ENCODE measurements around the gene TEX44. TPM values are rescaled to one million over a fixed set of nuclear protein-coding genes. Genes with fewer than 3 reads are reported as not detected.
"Not testable (repeated sequence)": the region's sequence is repeated elsewhere in the genome, so short reads cannot be mapped to it uniquely, and the experiment has no call there.

TEX44 gene
- total RNA-seq, 4 donors from 2014 or later, result not detected

- 83% methylated on average over 5 of the region's 6 CpGs for WGBS
- Histone ChIP-seq H3K4me3 (no peak overlapping the region), H3K27me3 (no peaks in the 10 kb centered on the region), H3K4me1 (peaks cover 10% of the 10 kb centered on the region), H3K9me3 (no peaks in the 10 kb centered on the region), H3K27ac (no peak overlapping the region), H3K36me3 (no peaks in the 10 kb centered on the region)
- TF ChIP-seq POLR2AphosphoS5 (IDR thresholded peaks at IDR 0.05), result no peak
- DNase-seq (ENCODE audit: low spot score in 2 of 2), result no peak
These were observed 24.4 kb upstream of the TEX44 start for GRCh38 chr2:231568098-231568784.

GRCh38 chr2:231568785-231569435, 23.8 kb upstream of the TEX44 start:
- WGBS, result 83% methylated on average over 7 of the region's 7 CpGs
- H3K9me3 ChIP-seq, result no peaks in the 10 kb centered on the region
- TF ChIP-seq EP300 (IDR thresholded peaks at IDR 0.05) (no peak), CTCF (IDR thresholded peaks at IDR 0.05) (no peak), POLR2AphosphoS5 (IDR thresholded peaks at IDR 0.05) (no peak), POLR2A (IDR thresholded peaks at IDR 0.05) (no peak)
- H3K27ac ChIP-seq, result no peak overlapping the region
- no peak for DNase-seq (ENCODE audit: low spot score in 2 of 2)
- H3K36me3 ChIP-seq, result no peaks in the 10 kb centered on the region
- H3K27me3 ChIP-seq, result no peaks in the 10 kb centered on the region
- H3K4me1 ChIP-seq, result peaks cover 4% of the 10 kb centered on the region
- no peak overlapping the region for H3K4me3 ChIP-seq

- not testable (repeated sequence) for H3K27ac ChIP-seq; H3K27me3 ChIP-seq; DNase-seq (ENCODE audit: low spot score in 2 of 2); H3K4me3 ChIP-seq; H3K36me3 ChIP-seq; H3K4me1 ChIP-seq; H3K9me3 ChIP-seq
- TF ChIP-seq CTCF (IDR thresholded peaks at IDR 0.05), result peak in 1 of 2 donors; percentile 2
- 92% methylated on average over 5 of the region's 5 CpGs for WGBS
These were observed 21.7 kb upstream of the TEX44 start for GRCh38 chr2:231570915-231571314.

- no peak for TF ChIP-seq POLR2A (IDR thresholded peaks at IDR 0.05)
- WGBS, result 45% methylated on average over 4 of the region's 4 CpGs
- Histone ChIP-seq H3K36me3 (no peaks in the 10 kb centered on the region), H3K9me3 (no peaks in the 10 kb centered on the region), H3K4me1 (peaks cover 4% of the 10 kb centered on the region), H3K27me3 (no peaks in the 10 kb centered on the region), H3K4me3 (no peak overlapping the region), H3K27ac (no peak overlapping the region)
- no peak for DNase-seq (ENCODE audit: low spot score in 2 of 2)
These were observed 20.9 kb upstream of the TEX44 start for GRCh38 chr2:231571661-231572191.

GRCh38 chr2:231573096-231573495, 19.6 kb upstream of the TEX44 start:
- H3K36me3 ChIP-seq, result no peaks in the 10 kb centered on the region
- 85% methylated on average over 4 of the region's 4 CpGs for WGBS
- H3K27ac ChIP-seq, result no peak overlapping the region
- H3K4me1 ChIP-seq, result peaks cover 4% of the 10 kb centered on the region
- no peaks in the 10 kb centered on the region for H3K9me3 ChIP-seq
- H3K27me3 ChIP-seq, result no peaks in the 10 kb centered on the region
- TF ChIP-seq CTCF (IDR thresholded peaks at IDR 0.05) (no peak), POLR2A (IDR thresholded peaks at IDR 0.05) (no peak), EP300 (IDR thresholded peaks at IDR 0.05) (no peak), POLR2AphosphoS5 (IDR thresholded peaks at IDR 0.05) (no peak)
- no peak overlapping the region for H3K4me3 ChIP-seq
- no peak for DNase-seq (ENCODE audit: low spot score in 2 of 2)

- DNase-seq (ENCODE audit: low spot score in 2 of 2), result no peak
- WGBS, result 96% methylated on average over 7 of the region's 15 CpGs
- Histone ChIP-seq H3K4me3 (no peak overlapping the region), H3K4me1 (peaks cover 4% of the 10 kb centered on the region), H3K27me3 (no peaks in the 10 kb centered on the region), H3K9me3 (no peaks in the 10 kb centered on the region), H3K36me3 (no peaks in the 10 kb centered on the region), H3K27ac (no peak overlapping the region)
- TF ChIP-seq EP300 (IDR thresholded peaks at IDR 0.05), result no peak
- no peak for TF ChIP-seq POLR2A (IDR thresholded peaks at IDR 0.05)
- TF ChIP-seq POLR2AphosphoS5 (IDR thresholded peaks at IDR 0.05), result no peak
- TF ChIP-seq CTCF (IDR thresholded peaks at IDR 0.05), result no peak
These were observed 18.8 kb upstream of the TEX44 start for GRCh38 chr2:231573698-231574421.

All from suprapubic skin (tissue), 4 donors.